GM21619 (cell line): ENCODE measurements around the gene TMX1.
"Not testable (repeated sequence)": the region's sequence is repeated elsewhere in the genome, so short reads cannot be mapped to it uniquely, and the experiment has no call there.

Experiments used
- ATAC-seq: cut with Tn5 transposase; IDR thresholded peaks from one replicate; pipeline ENCODE4 v1.9.1; 2021; ENCODE audit not compliant: unreplicated experiment

TMX1 gene, protein sequence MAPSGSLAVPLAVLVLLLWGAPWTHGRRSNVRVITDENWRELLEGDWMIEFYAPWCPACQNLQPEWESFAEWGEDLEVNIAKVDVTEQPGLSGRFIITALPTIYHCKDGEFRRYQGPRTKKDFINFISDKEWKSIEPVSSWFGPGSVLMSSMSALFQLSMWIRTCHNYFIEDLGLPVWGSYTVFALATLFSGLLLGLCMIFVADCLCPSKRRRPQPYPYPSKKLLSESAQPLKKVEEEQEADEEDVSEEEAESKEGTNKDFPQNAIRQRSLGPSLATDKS

GRCh38 chr14:51239813-51240803, at the start of gene TMX1:
TMX1 (plus strand) TSS chr14:51240247; CDS start chr14:51240293, 46 bp downstream.
- ATAC-seq: peak; percentile 91

- ATAC-seq: no peak
These were observed 38.2 kb upstream of the TMX1 start for GRCh38 chr14:51201890-51202289.

GRCh38 chr14:51202914-51203665, 37.0 kb upstream of the TMX1 start:
- ATAC-seq: peak; percentile 60

DNA sequence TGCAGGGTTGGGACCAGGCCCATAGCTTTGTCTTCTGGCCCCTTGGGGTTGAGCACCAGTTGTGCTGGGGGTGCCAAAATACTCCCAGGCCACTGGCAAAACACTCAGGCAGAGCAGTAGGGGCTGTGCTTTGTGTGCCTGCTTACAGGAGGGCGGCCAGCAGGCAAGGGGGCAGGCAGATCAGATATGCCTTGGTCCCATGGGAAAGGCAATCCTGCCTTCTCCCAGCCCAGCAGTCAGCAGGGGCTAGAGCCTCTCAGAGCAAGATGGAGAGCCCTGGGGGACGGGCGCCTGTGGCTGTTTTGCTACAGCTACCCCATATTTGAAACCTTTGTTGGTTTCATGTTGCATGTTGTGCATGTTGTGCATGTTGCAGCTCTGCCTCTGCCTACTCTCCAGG, 36.2 kb upstream of the TMX1 start:
- ATAC-seq: peak; percentile 5

DNA sequence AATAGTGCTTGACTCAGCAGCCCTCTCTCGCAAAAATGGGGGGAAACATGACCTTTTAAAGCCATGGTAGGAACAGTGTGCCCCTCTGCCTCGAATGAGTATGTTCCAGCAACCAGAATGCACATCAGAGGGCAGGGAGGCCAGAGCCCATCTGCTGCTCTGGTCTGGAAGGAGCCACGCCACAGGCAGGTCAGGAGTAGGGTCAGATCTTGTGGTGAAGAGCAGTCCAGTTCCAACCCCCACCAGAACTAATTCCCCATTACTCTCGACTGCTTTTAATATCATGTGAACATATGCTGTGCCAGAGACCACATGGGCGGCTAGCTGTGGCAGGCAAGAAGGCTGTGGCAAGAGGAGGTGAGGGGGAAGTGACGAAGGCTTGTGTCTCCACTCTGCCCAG, 34.6 kb upstream of the TMX1 start:
- no peak for ATAC-seq

DNA sequence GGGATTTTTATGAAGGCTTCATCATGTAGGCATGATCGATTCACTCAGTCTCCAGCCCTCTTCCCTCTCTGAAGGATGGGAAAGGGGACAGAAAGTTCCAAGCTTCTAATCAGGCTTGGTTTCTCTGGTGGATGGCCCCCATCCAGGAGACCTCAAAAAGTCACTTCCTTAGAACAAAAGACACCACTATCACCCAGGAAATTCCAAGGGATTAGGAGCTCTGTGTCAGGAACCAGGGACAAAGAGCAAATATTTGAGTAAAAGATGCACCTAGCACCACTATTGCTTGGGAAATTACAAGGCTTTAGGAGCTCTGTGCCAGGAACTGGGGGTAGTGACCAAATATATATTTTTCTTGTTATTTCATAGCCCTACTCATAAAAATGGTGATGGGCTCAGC, 33.6 kb upstream of the TMX1 start:
- no peak for ATAC-seq

- ATAC-seq: no peak
These were observed 32.4 kb upstream of the TMX1 start for GRCh38 chr14:51207621-51208020.

- no peak for ATAC-seq
These were observed 31.1 kb upstream of the TMX1 start for GRCh38 chr14:51208982-51209381.

GRCh38 chr14:51209457-51209856, 30.6 kb upstream of the TMX1 start:
- ATAC-seq: no peak

DNA sequence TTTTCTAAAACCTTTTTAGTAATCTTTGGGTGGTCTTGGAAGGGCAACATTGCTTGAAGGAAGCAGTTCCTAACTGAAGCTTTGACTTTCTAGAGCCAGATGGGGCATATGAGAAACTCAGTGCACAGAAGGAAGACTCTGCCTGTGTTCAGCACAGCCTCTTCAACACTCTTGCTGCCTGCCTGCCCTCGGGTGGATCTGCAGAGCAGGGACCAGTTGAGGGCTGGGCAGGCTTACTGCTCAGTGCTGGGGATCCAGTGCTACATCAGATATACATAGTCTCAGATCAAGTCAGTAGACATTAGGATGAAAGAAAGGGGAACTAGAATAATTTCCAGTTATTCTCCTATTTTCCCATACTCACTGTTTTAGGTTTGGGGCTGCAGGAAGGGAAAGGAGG, 29.5 kb upstream of the TMX1 start:
- ATAC-seq: no peak

GRCh38 chr14:51211149-51211548, 28.9 kb upstream of the TMX1 start:
- ATAC-seq: no peak

DNA sequence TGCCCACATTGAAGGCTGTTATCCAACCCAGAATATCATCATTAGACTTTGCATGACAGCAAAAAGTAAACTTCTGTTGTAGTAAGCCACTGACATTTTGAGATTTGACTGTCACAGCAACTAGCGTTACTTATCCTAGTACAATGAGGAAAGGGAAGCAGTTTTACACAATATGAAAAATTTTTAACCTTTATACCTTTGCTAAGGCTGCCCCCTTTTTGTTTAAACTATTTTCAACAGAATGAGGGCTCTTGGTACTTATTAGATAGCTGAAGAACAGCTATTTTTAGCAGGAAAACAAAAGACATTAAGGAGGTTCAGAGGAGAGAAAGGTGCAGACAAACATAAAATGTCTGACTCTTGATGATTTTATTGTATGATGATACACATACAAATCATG, 23.4 kb upstream of the TMX1 start:
- no peak for ATAC-seq

DNA sequence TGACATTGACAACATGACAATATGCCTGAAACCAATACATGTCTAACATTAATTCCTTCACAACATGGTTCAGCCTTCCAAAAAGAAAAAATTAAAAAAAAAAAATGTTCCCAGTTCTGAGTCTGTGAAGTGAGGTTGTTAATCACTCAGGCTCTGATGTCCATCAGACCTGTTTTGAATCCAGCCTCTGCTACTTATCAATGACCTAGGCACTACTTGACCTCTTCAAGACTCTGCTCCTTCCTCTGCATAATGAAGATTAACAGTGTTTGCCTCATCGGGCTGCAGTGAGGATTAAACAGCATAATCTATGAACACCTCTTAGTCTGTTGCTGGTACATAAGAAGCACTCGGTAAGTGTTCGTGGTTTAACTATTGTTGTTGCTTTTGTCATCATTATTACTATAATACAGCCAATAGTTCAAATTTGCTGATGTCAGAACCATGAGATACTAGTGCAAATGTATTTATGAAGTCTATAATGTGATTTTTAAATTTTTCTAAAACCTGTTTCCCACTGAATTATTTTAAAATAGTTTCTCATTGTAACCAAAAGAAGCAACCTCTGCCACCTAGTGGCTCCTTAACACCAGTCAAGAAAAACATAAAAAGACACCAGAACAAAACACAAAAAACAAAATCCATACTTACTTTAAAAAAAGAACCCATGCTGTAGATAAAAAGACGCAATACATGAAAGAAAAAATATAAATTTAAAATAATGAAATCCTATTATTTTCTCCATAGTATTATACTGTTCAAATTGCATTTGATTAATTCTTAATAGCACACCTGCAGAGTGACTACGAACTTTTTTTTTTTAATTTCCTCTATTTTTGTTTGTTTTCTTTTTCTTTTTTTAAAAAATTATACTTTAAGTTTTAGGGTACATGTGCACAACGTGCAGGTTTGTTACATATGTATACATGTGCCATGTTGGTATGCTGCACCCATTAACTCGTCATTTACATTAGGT, 20.3 kb upstream of the TMX1 start:
- no peak for ATAC-seq

- ATAC-seq: not testable (repeated sequence)
These were observed 16.6 kb upstream of the TMX1 start for GRCh38 chr14:51223463-51223862.

GRCh38 chr14:51224551-51224950, 15.5 kb upstream of the TMX1 start:
- no peak for ATAC-seq

GRCh38 chr14:51225751-51226150, 14.3 kb upstream of the TMX1 start:
- no peak for ATAC-seq

DNA sequence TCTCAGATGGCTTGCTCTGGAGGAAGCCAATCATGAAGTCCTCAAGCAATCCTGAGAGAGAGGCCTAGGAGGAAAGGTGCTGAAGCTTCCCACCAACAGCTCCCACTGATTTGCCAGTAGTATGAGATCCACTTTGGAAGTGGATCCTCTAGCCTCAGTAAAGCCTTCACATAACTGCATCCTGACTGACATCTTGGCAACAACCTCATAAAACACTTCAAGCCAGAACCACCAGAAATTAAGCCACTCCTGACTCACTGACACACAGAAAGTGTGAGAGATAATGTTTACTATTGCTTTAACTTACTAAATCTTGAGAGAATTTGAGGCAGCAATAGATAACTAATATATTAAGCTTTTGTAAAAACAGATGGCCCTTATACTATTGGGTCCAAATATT, 11.7 kb upstream of the TMX1 start:
- ATAC-seq: no peak

- no peak for ATAC-seq
These were observed 11.2 kb upstream of the TMX1 start for GRCh38 chr14:51228890-51229289.

DNA sequence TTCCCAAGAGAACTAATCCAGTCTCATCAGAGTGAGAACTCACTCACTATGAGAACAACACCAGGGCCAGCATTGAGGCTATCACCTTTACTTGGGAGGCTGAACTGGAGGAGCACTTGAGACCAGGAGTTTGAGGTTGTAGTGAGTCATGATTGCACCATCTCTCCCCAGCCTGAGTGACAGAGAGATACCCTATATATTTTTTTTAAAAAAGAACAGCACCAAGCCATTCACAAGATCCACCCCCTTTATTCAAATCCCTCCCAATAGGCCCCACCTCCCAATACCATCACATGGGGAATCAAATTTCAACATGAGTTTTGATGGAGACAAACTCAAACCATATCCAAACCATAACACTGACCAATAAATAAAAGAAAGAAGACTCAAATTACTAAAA, 3.7 kb upstream of the TMX1 start:
- ATAC-seq: no peak

- ATAC-seq: no peak
These were observed 845 bp downstream of the TMX1 start for GRCh38 chr14:51240804-51241380.
